H1 (cell line): ENCODE data around the gene TBC1D22A. TPM values are rescaled to one million over a fixed set of nuclear protein-coding genes. Genes with fewer than 3 reads are reported as not detected.

Experiments used
- CHD7 ChIP-seq: fragments of 300-600 bp; sonication (generic); IDR thresholded peaks from 2 replicates; pipeline ENCODE4 v1.7.1; 2012; ENCODE audit warnings: low read length, moderate library complexity, mild to moderate bottlenecking, inconsistent platforms; ENCODE audit not compliant: insufficient replicate concordance
- polyA plus RNA-seq, 7 experiments: library from polyadenylated mRNA; depleted of rRNA in 3 of 7; stranded (reverse) in 5 of 7; unstranded in 2 of 7; fragments of >200 nt in 5 of 7; fragments of 200-250 nt in 2 of 7; gene quantifications; 1 replicate in 5 of 7; 2 replicates in 1 of 7; 4 replicates in 1 of 7; pipeline versions ENCODE4 v1.2.1 to v1.2.3, GENCODE V29; 2011 to 2013; ENCODE audit warnings: missing spikeins in 2 of 7, mixed read lengths in 2 of 7
- total RNA-seq: library from RNA; stranded (reverse); fragmentation: NEBNext Ultra II Directional; extraction: Animal tissue kit (Norgen Biotek cat#: 25700); gene quantifications from 2 replicates; pipeline ENCODE4 v1.2.1, GENCODE V29; 2021

The TBC1D22A gene
- total and polyA plus RNA-seq, 2 of the 8 experiments (the other 6 are each of a cell fraction or from before 2014, with no cell fraction given) = 11.9 to 18.4 TPM

DNA sequence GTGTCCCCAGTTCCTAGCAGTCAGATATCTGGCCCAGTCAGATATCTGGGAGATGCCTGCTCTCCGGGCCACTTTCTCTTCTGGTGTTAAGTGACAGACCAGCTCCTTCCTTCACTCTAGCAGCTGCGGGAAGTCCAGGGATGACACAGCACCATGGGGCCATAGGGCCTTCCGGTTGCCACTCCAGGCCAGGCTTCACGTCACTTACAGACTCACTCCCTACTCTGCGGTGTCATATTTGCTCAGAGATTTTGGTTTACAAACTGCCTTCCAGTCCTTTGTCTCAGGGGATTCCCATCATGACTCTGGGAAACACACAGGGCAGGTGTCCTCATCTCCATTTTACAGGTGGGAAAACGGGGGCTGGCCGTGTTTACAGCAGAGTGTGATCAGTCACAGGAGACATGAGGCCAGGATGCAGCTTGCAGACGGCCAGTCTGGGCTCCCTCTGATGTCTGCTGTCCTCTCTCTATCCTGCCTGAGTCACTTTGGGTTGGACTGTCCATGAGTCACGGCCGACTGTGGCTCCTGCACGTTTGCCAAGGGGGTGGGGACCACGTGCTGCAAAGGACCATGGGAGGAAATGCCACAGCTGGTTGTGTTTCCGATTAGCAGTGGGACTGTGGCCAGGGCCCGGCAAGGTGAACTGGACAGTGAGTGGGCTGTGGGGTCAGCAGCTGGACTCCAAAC, 8.2 kb upstream of the TBC1D22A start (continued):
- TF ChIP-seq CHD7 = no peak
